Measurements from ENCODE around the gene PTPRA.

The PTPRA gene

GRCh38 chr20:3010985-3011723, 137.9 kb downstream of the PTPRA start:
- no peak for DNase-seq

GRCh38 chr20:3011752-3012151, 138.5 kb downstream of the PTPRA start:
- no peak for DNase-seq

- no peak for DNase-seq
Measured at GRCh38 chr20:3013771-3014170, 140.5 kb downstream of the PTPRA start.

GRCh38 chr20:3014179-3014578, 140.9 kb downstream of the PTPRA start:
- DNase-seq, result no peak

- no peak for DNase-seq
Measured at GRCh38 chr20:3014662-3015061, 141.4 kb downstream of the PTPRA start.

- DNase-seq, result peak; percentile 43
Measured at GRCh38 chr20:3015302-3015701, 142.0 kb downstream of the PTPRA start.

GRCh38 chr20:3021327-3021726, 148.0 kb downstream of the PTPRA start:
- DNase-seq, result no peak

GRCh38 chr20:3021777-3022176, 148.5 kb downstream of the PTPRA start:
- DNase-seq, result no peak

GRCh38 chr20:3022559-3023490, 149.5 kb downstream of the PTPRA start:
- peak; percentile 85 for DNase-seq

GRCh38 chr20:3027987-3028386, 154.7 kb downstream of the PTPRA start:
- no peak for DNase-seq

GRCh38 chr20:3031524-3032147, 158.4 kb downstream of the PTPRA start:
- DNase-seq, result no peak

GRCh38 chr20:3032624-3033023, 159.3 kb downstream of the PTPRA start:
- no peak for DNase-seq

GRCh38 chr20:3037654-3038053, 164.4 kb downstream of the PTPRA start:
- no peak for DNase-seq

GRCh38 chr20:3038454-3038853, 165.2 kb downstream of the PTPRA start:
- DNase-seq, result no peak

GRCh38 chr20:3039426-3039825, 166.1 kb downstream of the PTPRA start:
- DNase-seq, result no peak

- no peak for DNase-seq
Measured at GRCh38 chr20:3040086-3040485, 166.8 kb downstream of the PTPRA start.

GRCh38 chr20:3041854-3042409, 168.7 kb downstream of the PTPRA start:
- DNase-seq, result no peak

GRCh38 chr20:3042625-3043024, 169.3 kb downstream of the PTPRA start:
- no peak for DNase-seq

GRCh38 chr20:3043322-3043721, 170.0 kb downstream of the PTPRA start, which contains the start of gene GNRH2:
Gene GNRH2 (plus strand): TSS chr20:3043622. CDS start chr20:3044415, 793 bp downstream.
- DNase-seq, result no peak

- DNase-seq, result no peak
Measured at GRCh38 chr20:3044336-3044965, 171.2 kb downstream of the PTPRA start.

- DNase-seq, result peak; percentile 91
Measured at GRCh38 chr20:3045042-3045815, 171.9 kb downstream of the PTPRA start.
